ENCODE data around the gene FGR.

The FGR gene

GRCh38 chr1:27572019-27572678 is 62.8 kb downstream of the FGR start:
- no peak for TF ChIP-seq CTCF (IDR thresholded peaks at IDR 0.05; ENCODE audit: low read depth, low read length)
- DNase-seq (ENCODE audit: low read depth, low spot score) = no peak
- in situ Hi-C loops (cut with HindIII; ENCODE audit: low sequenced_read_pairs) = no loop called here
- no peak overlapping the region for H3K4me3 ChIP-seq (ENCODE audit: low read depth, low read length)

- in situ Hi-C loops (cut with HindIII; ENCODE audit: low sequenced_read_pairs) = no loop called here
- TF ChIP-seq CTCF (IDR thresholded peaks at IDR 0.05; ENCODE audit: low read depth, low read length) = no peak
- no peak overlapping the region for H3K4me3 ChIP-seq (ENCODE audit: low read depth, low read length)
- DNase-seq (ENCODE audit: low read depth, low spot score) = no peak
Measured at GRCh38 chr1:27571439-27572018, 63.5 kb downstream of the FGR start.

- no peak overlapping the region for H3K4me3 ChIP-seq (ENCODE audit: low read depth, low read length)
- in situ Hi-C loops (cut with HindIII; ENCODE audit: low sequenced_read_pairs) = no loop called here
- TF ChIP-seq CTCF (IDR thresholded peaks at IDR 0.05; ENCODE audit: low read depth, low read length) = no peak
- no peak for DNase-seq (ENCODE audit: low read depth, low spot score)
Measured at GRCh38 chr1:27570784-27571183, 64.2 kb downstream of the FGR start.

- in situ Hi-C loops (cut with HindIII; ENCODE audit: low sequenced_read_pairs) = no loop called here
- no peak overlapping the region for H3K4me3 ChIP-seq (ENCODE audit: low read depth, low read length)
- no peak for TF ChIP-seq CTCF (IDR thresholded peaks at IDR 0.05; ENCODE audit: low read depth, low read length)
- DNase-seq (ENCODE audit: low read depth, low spot score) = no peak
Measured at GRCh38 chr1:27570356-27570755, 64.6 kb downstream of the FGR start.

- no peak for DNase-seq (ENCODE audit: low read depth, low spot score)
- no peak overlapping the region for H3K4me3 ChIP-seq (ENCODE audit: low read depth, low read length)
- in situ Hi-C loops (cut with HindIII; ENCODE audit: low sequenced_read_pairs) = no loop called here
- no peak for TF ChIP-seq CTCF (IDR thresholded peaks at IDR 0.05; ENCODE audit: low read depth, low read length)
Measured at GRCh38 chr1:27569506-27570291, 65.3 kb downstream of the FGR start.

GRCh38 chr1:27569088-27569460 is 65.9 kb downstream of the FGR start:
- in situ Hi-C loops (cut with HindIII; ENCODE audit: low sequenced_read_pairs) = no loop called here
- no peak for DNase-seq (ENCODE audit: low read depth, low spot score)
- H3K4me3 ChIP-seq (ENCODE audit: low read depth, low read length) = no peak overlapping the region

More at GRCh38 chr1:27569088-27569460, 65.9 kb downstream of the FGR start:
- TF ChIP-seq CTCF (IDR thresholded peaks at IDR 0.05; ENCODE audit: low read depth, low read length) = no peak
